ENCODE measurements around the gene RAP1GAP2.
"Not testable (repeated sequence)": the region's sequence is repeated elsewhere in the genome, so short reads cannot be mapped to it uniquely, and the experiment has no call there.

The RAP1GAP2 gene

DNA sequence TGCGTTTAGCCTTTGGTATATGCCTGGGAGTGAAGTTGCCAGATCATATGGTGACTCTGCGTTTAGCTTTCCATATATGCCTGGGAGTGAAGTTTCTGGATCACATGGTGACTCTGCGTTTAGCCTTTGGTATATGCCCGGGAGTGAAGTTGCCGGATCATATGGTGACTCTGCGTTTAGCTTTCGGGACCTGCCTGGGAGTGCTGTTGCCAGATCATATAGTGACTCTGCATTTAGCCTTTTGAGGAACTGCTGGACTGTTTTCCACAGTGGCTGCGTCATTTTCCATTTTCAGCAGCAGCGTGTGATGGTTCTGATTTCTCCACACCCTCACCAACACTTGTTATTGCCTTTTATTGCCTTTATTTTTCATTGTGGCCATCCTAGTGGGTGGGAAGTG lies 194.2 kb downstream of the RAP1GAP2 start:
- Histone ChIP-seq H3K9me3 (no peaks in the 10 kb centered on the region), H3K4me1 (no peaks in the 10 kb centered on the region), H3K27me3 (no peaks in the 10 kb centered on the region), H3K36me3 (peaks cover 19% of the 10 kb centered on the region), H3K4me3 (ENCODE audit: low read depth, low read length) (no peak overlapping the region)
- no peak for DNase-seq
- TF ChIP-seq, protein P1, sequence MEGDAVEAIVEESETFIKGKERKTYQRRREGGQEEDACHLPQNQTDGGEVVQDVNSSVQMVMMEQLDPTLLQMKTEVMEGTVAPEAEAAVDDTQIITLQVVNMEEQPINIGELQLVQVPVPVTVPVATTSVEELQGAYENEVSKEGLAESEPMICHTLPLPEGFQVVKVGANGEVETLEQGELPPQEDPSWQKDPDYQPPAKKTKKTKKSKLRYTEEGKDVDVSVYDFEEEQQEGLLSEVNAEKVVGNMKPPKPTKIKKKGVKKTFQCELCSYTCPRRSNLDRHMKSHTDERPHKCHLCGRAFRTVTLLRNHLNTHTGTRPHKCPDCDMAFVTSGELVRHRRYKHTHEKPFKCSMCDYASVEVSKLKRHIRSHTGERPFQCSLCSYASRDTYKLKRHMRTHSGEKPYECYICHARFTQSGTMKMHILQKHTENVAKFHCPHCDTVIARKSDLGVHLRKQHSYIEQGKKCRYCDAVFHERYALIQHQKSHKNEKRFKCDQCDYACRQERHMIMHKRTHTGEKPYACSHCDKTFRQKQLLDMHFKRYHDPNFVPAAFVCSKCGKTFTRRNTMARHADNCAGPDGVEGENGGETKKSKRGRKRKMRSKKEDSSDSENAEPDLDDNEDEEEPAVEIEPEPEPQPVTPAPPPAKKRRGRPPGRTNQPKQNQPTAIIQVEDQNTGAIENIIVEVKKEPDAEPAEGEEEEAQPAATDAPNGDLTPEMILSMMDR (IDR thresholded peaks at IDR 0.05; ENCODE audit: low read depth, low read length): no peak

- H3K36me3 ChIP-seq: peaks cover 12% of the 10 kb centered on the region
- not testable (repeated sequence) for H3K4me1 ChIP-seq; H3K9me3 ChIP-seq; H3K27me3 ChIP-seq; H3K4me3 ChIP-seq (ENCODE audit: low read depth, low read length); DNase-seq
Observed at GRCh38 chr17:2991396-2992180, 195.3 kb downstream of the RAP1GAP2 start.

- TF ChIP-seq, protein P1 (IDR thresholded peaks at IDR 0.05; ENCODE audit: low read depth, low read length): no peak
- DNase-seq: no peak
- Histone ChIP-seq H3K27me3 (no peaks in the 10 kb centered on the region), H3K4me1 (no peaks in the 10 kb centered on the region), H3K9me3 (no peaks in the 10 kb centered on the region), H3K36me3 (peaks cover 14% of the 10 kb centered on the region), H3K4me3 (ENCODE audit: low read depth, low read length) (no peak overlapping the region)
Observed at GRCh38 chr17:2994441-2994840, 198.2 kb downstream of the RAP1GAP2 start.

DNA sequence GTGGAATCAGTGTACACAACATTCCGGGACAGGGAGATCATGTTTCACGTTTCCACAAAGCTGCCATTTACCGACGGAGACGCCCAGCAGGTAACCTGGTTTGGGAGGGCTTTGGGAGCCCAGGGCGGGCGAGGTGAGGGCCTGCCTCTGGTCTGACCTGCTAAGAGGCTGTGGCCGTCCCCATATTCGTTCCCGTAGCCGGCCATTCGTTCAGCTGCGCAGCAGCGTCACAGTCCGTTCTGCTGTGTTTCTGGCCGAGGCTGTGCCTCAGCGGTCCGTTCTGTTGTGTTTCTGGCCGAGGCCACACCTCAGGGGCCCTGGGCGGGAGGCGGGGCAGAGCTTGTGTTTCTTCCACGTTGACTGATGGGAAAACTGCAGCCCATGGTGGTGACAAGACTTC lies 199.1 kb downstream of the RAP1GAP2 start:
- DNase-seq: no peak
- Histone ChIP-seq H3K27me3 (no peaks in the 10 kb centered on the region), H3K9me3 (no peaks in the 10 kb centered on the region), H3K4me3 (ENCODE audit: low read depth, low read length) (no peak overlapping the region), H3K36me3 (peaks cover 11% of the 10 kb centered on the region), H3K4me1 (no peaks in the 10 kb centered on the region)
- TF ChIP-seq, protein P1 (IDR thresholded peaks at IDR 0.05; ENCODE audit: low read depth, low read length): no peak

- Histone ChIP-seq H3K4me3 (ENCODE audit: low read depth, low read length) (no peak overlapping the region), H3K36me3 (peaks cover 10% of the 10 kb centered on the region), H3K4me1 (no peaks in the 10 kb centered on the region), H3K9me3 (no peaks in the 10 kb centered on the region), H3K27me3 (no peaks in the 10 kb centered on the region)
- TF ChIP-seq, protein P1 (IDR thresholded peaks at IDR 0.05; ENCODE audit: low read depth, low read length): no peak
- no peak for DNase-seq
Observed at GRCh38 chr17:2995886-2996809, 199.9 kb downstream of the RAP1GAP2 start.

DNA sequence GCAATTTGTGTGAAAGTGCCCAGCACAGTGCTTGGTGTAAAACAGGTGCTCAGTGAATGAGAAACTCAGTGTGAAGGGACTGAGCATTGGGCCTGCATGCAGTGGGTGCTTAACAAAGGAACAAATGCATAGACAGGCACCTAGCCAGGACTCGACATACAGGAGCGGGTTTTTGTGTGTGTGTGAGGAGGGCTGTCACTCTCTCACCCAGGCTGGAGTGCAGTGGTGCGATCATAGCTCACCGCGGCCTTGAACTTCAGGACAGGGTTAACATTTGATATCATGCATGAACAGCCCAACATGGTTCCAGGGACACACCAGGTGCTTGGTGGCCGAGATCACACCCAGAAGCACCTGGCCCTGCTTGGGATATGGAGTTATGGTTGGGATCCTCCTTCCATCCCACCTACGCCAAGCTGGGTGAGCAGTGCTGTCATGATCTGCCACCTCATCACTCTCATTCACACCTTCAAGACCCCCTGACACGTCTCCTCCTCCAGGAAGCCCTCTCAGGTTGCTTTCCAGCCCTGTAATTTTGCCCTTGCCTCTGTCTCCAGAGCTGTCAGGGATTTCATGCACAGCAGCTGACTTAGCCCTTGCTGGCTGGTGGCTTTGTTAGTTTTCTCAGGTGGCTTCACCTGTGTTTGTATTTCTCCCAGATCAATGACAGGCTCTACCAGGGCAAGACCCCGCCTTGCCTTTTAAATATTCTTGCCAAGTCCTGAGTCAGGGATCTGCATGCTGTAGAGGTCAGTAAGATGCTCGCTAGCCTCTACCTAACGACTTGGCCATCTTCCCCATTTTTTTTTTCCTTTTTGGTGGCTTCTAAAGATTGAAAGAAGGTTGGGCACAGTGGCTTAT lies 200.8 kb downstream of the RAP1GAP2 start:
- peaks cover 7% of the 10 kb centered on the region for H3K36me3 ChIP-seq
- no peaks in the 10 kb centered on the region for H3K27me3 ChIP-seq
- no peaks in the 10 kb centered on the region for H3K9me3 ChIP-seq
- no peak for DNase-seq
- TF ChIP-seq, protein P1 (IDR thresholded peaks at IDR 0.05; ENCODE audit: low read depth, low read length): no peak
- no peak overlapping the region for H3K4me3 ChIP-seq (ENCODE audit: low read depth, low read length)
- H3K4me1 ChIP-seq: no peaks in the 10 kb centered on the region; the same call in 1 of the 2 replicates

DNA sequence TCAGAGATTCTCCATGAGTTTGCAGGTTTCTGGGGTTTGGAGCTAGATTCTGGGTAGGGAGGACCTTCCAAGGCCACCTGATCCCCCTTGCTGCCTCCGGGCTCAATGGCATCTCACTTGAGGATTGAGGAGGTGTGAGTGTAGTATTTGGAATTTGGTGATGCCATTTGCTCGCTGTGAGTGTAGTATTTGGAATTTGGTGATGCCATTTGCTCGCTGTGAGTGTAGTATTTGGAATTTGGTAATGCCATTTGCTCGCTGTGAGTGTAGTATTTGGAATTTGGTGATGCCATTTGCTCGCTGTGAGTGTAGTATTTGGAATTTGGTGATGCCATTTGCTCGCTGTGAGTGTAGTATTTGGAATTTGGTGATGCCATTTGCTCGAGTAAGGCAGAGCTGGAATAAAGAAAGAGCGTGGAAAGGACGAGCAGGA lies 202.2 kb downstream of the RAP1GAP2 start:
- peaks cover 12% of the 10 kb centered on the region for H3K4me1 ChIP-seq
- not testable (repeated sequence) for H3K4me3 ChIP-seq (ENCODE audit: low read depth, low read length); H3K9me3 ChIP-seq; DNase-seq; H3K27me3 ChIP-seq
- peaks cover 11% of the 10 kb centered on the region for H3K36me3 ChIP-seq
